ENCODE data around the gene CASKIN1. TPM values are rescaled to one million over a fixed set of nuclear protein-coding genes. Genes with fewer than 3 reads are reported as not detected.

Gene CASKIN1
- total RNA-seq, 2 donors from 2014 or later: 0.66 to 0.78 TPM

GRCh38 chr16:2210386-2211365 is 14.3 kb upstream of the CASKIN1 start, which contains the start of gene BRICD5:
TSS of gene BRICD5 (minus strand) at chr16:2210863. CDS start at chr16:2210833, 30 bp downstream.
- Histone ChIP-seq H3K27me3 (no peaks in the 10 kb centered on the region), H3K4me1 (peaks cover 38% of the 10 kb centered on the region), H3K36me3 (replicated peaks in 1 of 2; ENCODE audit: insufficient read depth in 1 of 2, low read depth in 2 of 2) (peaks cover 0 to 18% of the 10 kb centered on the region in 2 donors), H3K4me3 (no peak within 1 kb of the TSS), H3K27ac (peak within 1 kb of the TSS in 1 of 4 donors; percentile 63), H3K9me3 (no peaks in the 10 kb centered on the region)
- no peak for TF ChIP-seq CTCF (IDR thresholded peaks at IDR 0.05)
- TF ChIP-seq POLR2A (IDR thresholded peaks at IDR 0.05): no peak
- intact Hi-C loops (cut with DNase I): no loop called here
- DNase-seq (no peak), ATAC-seq (no peak)
- 67 to 74% methylated on average over 15 to 24 of the region's 24 CpGs for WGBS, 2 donors

- Histone ChIP-seq H3K36me3 (replicated peaks in 1 of 2; ENCODE audit: insufficient read depth in 1 of 2, low read depth in 2 of 2) (peaks cover 0 to 18% of the 10 kb centered on the region in 2 donors), H3K27ac (no peak overlapping the region), H3K9me3 (no peaks in the 10 kb centered on the region), H3K4me1 (peaks cover 38% of the 10 kb centered on the region), H3K27me3 (no peaks in the 10 kb centered on the region), H3K4me3 (no peak overlapping the region)
- DNase-seq: no peak
- WGBS, 2 donors: 95% methylated on average over 14 of the region's 17 CpGs; no CpG with 5 or more reads in 1 of the 2 donors
- intact Hi-C loops (cut with DNase I): no loop called here
- no peak for ATAC-seq
- TF ChIP-seq POLR2A (IDR thresholded peaks at IDR 0.05) (no peak), CTCF (IDR thresholded peaks at IDR 0.05) (no peak)
Measured at GRCh38 chr16:2210009-2210332, 13.6 kb upstream of the CASKIN1 start.

DNA sequence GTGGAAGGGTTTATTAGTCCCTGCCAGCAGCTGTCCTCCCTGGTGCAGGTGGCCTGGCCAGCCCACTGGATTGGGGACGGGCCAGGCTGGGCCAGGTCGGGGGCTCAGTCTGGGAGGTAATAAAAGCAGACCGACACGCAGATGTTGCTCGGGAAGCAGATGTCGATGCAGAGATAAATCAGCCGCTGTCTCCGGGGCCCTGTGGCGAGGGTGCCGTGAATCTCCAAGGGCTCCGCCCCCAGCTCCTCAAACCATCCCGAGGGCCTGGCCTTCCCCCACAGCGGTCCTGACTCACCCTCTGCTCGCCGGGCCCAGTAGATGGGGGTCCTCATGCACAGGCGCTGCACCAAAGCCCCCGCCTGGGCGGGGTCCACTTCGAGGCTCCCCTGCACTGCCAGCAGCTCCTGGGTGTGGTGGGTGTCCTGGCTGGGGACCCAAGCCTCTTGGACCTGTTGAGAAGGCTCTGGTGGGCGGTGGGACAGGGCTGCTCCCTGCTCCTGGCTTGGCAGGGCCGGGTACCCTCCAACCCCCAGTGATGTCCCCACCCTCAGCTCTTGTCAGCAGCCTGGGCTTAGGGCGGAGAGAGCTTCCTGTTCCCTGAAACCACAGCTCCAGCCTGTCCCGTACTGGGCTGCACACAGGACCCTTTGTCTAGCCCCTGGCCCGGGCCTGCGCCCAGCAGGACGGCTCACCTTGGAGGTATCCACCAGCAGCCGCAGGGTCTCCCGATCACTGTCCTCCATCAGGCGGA is 13.0 kb upstream of the CASKIN1 start:
- no peak for TF ChIP-seq CTCF (IDR thresholded peaks at IDR 0.05)
- TF ChIP-seq POLR2A (IDR thresholded peaks at IDR 0.05): no peak
- Histone ChIP-seq H3K4me3 (no peak overlapping the region), H3K36me3 (replicated peaks in 1 of 2; ENCODE audit: insufficient read depth in 1 of 2, low read depth in 2 of 2) (peaks cover 0 to 18% of the 10 kb centered on the region in 2 donors), H3K27ac (no peak overlapping the region), H3K27me3 (no peaks in the 10 kb centered on the region), H3K4me1 (peaks cover 43% of the 10 kb centered on the region), H3K9me3 (no peaks in the 10 kb centered on the region)
- ATAC-seq (no peak), DNase-seq (no peak)
- 85% methylated on average over 20 of the region's 29 CpGs; no CpG with 5 or more reads in 1 of the 2 donors for WGBS, 2 donors
- intact Hi-C loops (cut with DNase I): no loop called here

- no peak for TF ChIP-seq CTCF (IDR thresholded peaks at IDR 0.05)
- Histone ChIP-seq H3K27ac (no peak overlapping the region), H3K27me3 (no peaks in the 10 kb centered on the region), H3K4me1 (peaks cover 40% of the 10 kb centered on the region), H3K36me3 (replicated peaks in 1 of 2; ENCODE audit: insufficient read depth in 1 of 2, low read depth in 2 of 2) (peaks cover 0 to 18% of the 10 kb centered on the region in 2 donors), H3K4me3 (no peak overlapping the region), H3K9me3 (no peaks in the 10 kb centered on the region)
- no peak for DNase-seq
- ATAC-seq: no peak
- 87% methylated on average over 8 of the region's 9 CpGs; no CpG with 5 or more reads in 1 of the 2 donors for WGBS, 2 donors
- intact Hi-C loops (cut with DNase I): no loop called here
Measured at GRCh38 chr16:2208772-2209171, 12.4 kb upstream of the CASKIN1 start.
